ENCODE measurements around the gene FZD2. TPM values are rescaled to one million over a fixed set of nuclear protein-coding genes. Genes with fewer than 3 reads are reported as not detected.

FZD2 gene
- total and polyA plus RNA-seq, 9 of the 15 experiments (the other 6 are each of a cell fraction or from before 2014, with no cell fraction given), result 0.03 to 4.5 (median 1.1) TPM; not detected in 1

DNA sequence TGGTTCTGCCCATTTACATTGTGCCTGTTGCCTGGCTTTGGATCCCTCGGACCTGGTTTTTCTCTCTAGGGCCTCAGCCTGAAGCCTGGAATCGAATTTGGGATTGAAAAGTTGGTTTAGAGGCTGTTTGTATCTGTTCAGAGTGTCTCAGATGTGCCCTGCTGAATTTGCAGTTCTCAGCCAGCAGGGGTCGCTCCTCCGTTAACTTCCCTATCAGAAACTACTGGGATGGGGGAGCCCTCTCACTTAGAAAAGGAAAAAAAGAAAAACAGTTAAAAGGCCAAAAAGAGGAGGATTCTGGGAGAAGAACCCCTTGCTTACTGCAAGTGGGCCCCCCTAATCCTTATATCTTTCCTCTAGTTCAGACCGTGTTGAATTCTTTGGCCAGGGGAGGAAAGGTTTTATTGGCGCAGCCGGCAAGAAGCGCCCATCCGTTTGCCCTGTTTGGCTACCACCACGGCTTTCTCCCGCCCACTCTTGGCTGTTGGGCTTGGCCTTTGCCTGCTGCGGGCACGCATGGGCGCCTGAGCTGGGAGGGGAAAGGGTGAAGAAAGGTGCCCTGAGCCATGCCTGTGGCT lies 8.7 kb downstream of the FZD2 start:
- intact Hi-C loops (cut with micrococcal nuclease), result no loop called here
- no peak for TF ChIP-seq CEBPB (tag; IDR thresholded peaks at IDR 0.05)
- no peak for TF ChIP-seq POLR3G (IDR thresholded peaks at IDR 0.05; ENCODE audit: extremely low read depth, insufficient read length, insufficient replicate concordance)
- no peak for TF ChIP-seq SFPQ (IDR thresholded peaks at IDR 0.05; ENCODE audit: low read depth, low read length)
- 0 out of 3 replicates have a peak, but pooled peaks of 1 of the 2 experiments have one; percentile 40 for TF ChIP-seq CBX3 (IDR thresholded peaks at IDR 0.05; ENCODE audit: borderline replicate concordance in 1 of 2, low read length in 2 of 2)
- TF ChIP-seq MAFF (IDR thresholded peaks at IDR 0.05; ENCODE audit: low read length), result no peak
- TF ChIP-seq, protein P1, sequence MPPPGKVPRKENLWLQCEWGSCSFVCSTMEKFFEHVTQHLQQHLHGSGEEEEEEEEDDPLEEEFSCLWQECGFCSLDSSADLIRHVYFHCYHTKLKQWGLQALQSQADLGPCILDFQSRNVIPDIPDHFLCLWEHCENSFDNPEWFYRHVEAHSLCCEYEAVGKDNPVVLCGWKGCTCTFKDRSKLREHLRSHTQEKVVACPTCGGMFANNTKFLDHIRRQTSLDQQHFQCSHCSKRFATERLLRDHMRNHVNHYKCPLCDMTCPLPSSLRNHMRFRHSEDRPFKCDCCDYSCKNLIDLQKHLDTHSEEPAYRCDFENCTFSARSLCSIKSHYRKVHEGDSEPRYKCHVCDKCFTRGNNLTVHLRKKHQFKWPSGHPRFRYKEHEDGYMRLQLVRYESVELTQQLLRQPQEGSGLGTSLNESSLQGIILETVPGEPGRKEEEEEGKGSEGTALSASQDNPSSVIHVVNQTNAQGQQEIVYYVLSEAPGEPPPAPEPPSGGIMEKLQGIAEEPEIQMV (tag; conservative IDR thresholded peaks at IDR 0.05; ENCODE audit: low read depth), result no peak
- 0 out of 2 replicates have a peak, but pooled peaks have one; percentile 31 for TF ChIP-seq TRIM28 (IDR thresholded peaks at IDR 0.05)
- TF ChIP-seq RAD51 (IDR thresholded peaks at IDR 0.05; ENCODE audit: borderline replicate concordance, low read depth), result no peak
- no peak for TF ChIP-seq EP400 (IDR thresholded peaks at IDR 0.05)
- 0 out of 4 replicates have a peak, but pooled peaks of 1 of the 2 experiments have one; percentile 18 for TF ChIP-seq RAD21 (CRISPR knock-in tag; conservative IDR thresholded peaks at IDR 0.05 in 1 of 2, IDR thresholded peaks at IDR 0.05 in 1 of 2)
- no peak for TF ChIP-seq ZNF445 (CRISPR knock-in tag; IDR thresholded peaks at IDR 0.05; ENCODE audit: low read depth)
- no peak for TF ChIP-seq MXD1 (CRISPR knock-in tag; IDR thresholded peaks at IDR 0.05; ENCODE audit: borderline replicate concordance, poor library complexity, severe bottlenecking)
- TF ChIP-seq ASH1L (IDR thresholded peaks at IDR 0.05; ENCODE audit: borderline replicate concordance, low read depth, partially characterized antibody), result no peak
- TF ChIP-seq CTCF (IDR thresholded peaks at IDR 0.05 in 2 of 3, conservative IDR thresholded peaks at IDR 0.05 in 1 of 3; ENCODE audit: insufficient read depth in 2 of 3, low read depth in 1 of 3, low read length in 3 of 3), result peak; percentile 53 to 63 (median 56)
- TF ChIP-seq SP1 (CRISPR knock-in tag; IDR thresholded peaks at IDR 0.05), result no peak

More for the DNA sequence above, 8.7 kb downstream of the FZD2 start:
- ChIA-PET POLR2A (no interaction called here), CTCF (ENCODE audit: low intra/inter-chr PET ratio) (no interaction called here)
- H3K4me1 ChIP-seq (replicated peaks in 1 of 2; ENCODE audit: control insufficient read depth in 2 of 2, insufficient read depth in 2 of 2, low read length in 2 of 2), result peaks cover 11% of the 10 kb centered on the region in 2 experiments; a peak in 4 of 5 replicates
- no peaks in the 10 kb centered on the region for H3K9me1 ChIP-seq (ENCODE audit: control insufficient read depth, insufficient read depth, low read length)
- H3K36me3 ChIP-seq (ENCODE audit: control insufficient read depth, insufficient read depth, low read length), result no peaks in the 10 kb centered on the region
- in situ Hi-C loops (cut with MboI), result no loop called here
- FAIRE-seq, result peak; percentile 72
- H4K20me1 ChIP-seq (replicated peaks; ENCODE audit: control insufficient read depth, insufficient read depth, low read length), result no peaks in the 10 kb centered on the region
- H3K9ac ChIP-seq (ENCODE audit: insufficient read depth in 1 of 2, low read depth in 2 of 2, low read length in 2 of 2), result no peak overlapping the region
- H3K79me2 ChIP-seq (ENCODE audit: control insufficient read depth, insufficient read depth, low read length), result no peaks in the 10 kb centered on the region
- WGBS (ENCODE audit: insufficient coverage, low coverage, missing lambda C conversion rate), result 55% methylated on average over 12 of the region's 14 CpGs
- no peak overlapping the region for H3K27ac ChIP-seq (ENCODE audit: extremely low read depth, low read depth, low read length)
- no peak overlapping the region for H3K4me3 ChIP-seq
- H2AFZ ChIP-seq (ENCODE audit: low read depth, low read length), result no peak overlapping the region
- BruUV-seq (replicated peaks), result no TSS peak
- H3K4me2 ChIP-seq (ENCODE audit: insufficient read depth, low read length), result no peak overlapping the region
- peak in 2 of 4 experiments; percentile 28 to 44 for DNase-seq (ENCODE audit: extremely low read depth in 1 of 4, low spot score in 3 of 4)
- peak; percentile 67; the same call in 2 of the 3 replicates for ATAC-seq
- H3K27me3 ChIP-seq (ENCODE audit: control insufficient read depth in 2 of 2, insufficient read depth in 2 of 2, low read length in 2 of 2), result peaks cover 0 to 2% of the 10 kb centered on the region in 2 experiments; a peak in 1 of 5 replicates
- H3K9me3 ChIP-seq (replicated peaks; ENCODE audit: control insufficient read depth, insufficient read depth, low read depth, low read length), result peaks cover 5% of the 10 kb centered on the region

Measured in K562 (cell line).